PC-9 (cell line): ENCODE data around the gene ETV4.

Experiments used
- CTCF ChIP-seq: fragments of 200-600 bp; sonication (generic); conservative IDR thresholded peaks from 2 replicates; pipeline ENCODE4 v1.6.1; 2017; ENCODE audit warnings: mixed run types, antibody characterized with exemption, mild to moderate bottlenecking, moderate library complexity
- EZH2 ChIP-seq: fragments of 200-600 bp; sonication (generic); IDR thresholded peaks from 2 replicates; pipeline ENCODE4 v1.8.0; 2017; ENCODE audit warnings: antibody characterized with exemption, low read depth

- TF ChIP-seq CTCF = no peak
- no peak for TF ChIP-seq EZH2
Observed at GRCh38 chr17:43587647-43588046, 41.5 kb upstream of the ETV4 start.
